DOHH2 (cell line): ENCODE measurements around the gene CXCL12.

Experiments used
- H3F3A ChIP-seq: fragments of 200-600 bp; sonication (generic), shearing (Covaris generic); 2 replicates; pipeline ENCODE4 v1.6.0; 2016; ENCODE audit warnings: antibody characterized with exemption, mild to moderate bottlenecking; ENCODE audit not compliant: control insufficient read depth, insufficient read depth
- H3K27ac ChIP-seq: fragments of 200-600 bp; sonication (generic); 2 replicates; pipeline ENCODE4 v1.5.1; 2014; ENCODE audit warnings: low read depth, mild to moderate bottlenecking, low read length, moderate library complexity
- H3K27me3 ChIP-seq: fragments of 200-600 bp; sonication (generic); 2 replicates; pipeline ENCODE4 v1.6.1; 2014; ENCODE audit warnings: mild to moderate bottlenecking, low read length, mixed read lengths; ENCODE audit not compliant: control insufficient read depth
- H3K36me3 ChIP-seq: fragments of 200-600 bp; sonication (generic); 2 replicates; pipeline ENCODE4 v1.6.1; 2014; ENCODE audit warnings: mild to moderate bottlenecking, low read length, moderate library complexity, mixed read lengths; ENCODE audit not compliant: control insufficient read depth
- H3K4me1 ChIP-seq: fragments of 200-600 bp; sonication (generic); 2 replicates; pipeline ENCODE4 v1.6.1; 2014; ENCODE audit warnings: mild to moderate bottlenecking, low read length, mixed read lengths; ENCODE audit not compliant: control insufficient read depth
- H3K4me2 ChIP-seq: fragments of 200-600 bp; sonication (generic); 2 replicates; pipeline ENCODE4 v1.6.0; 2014; ENCODE audit warnings: mild to moderate bottlenecking, low read length, moderate library complexity
- H3K4me3 ChIP-seq: fragments of 200-600 bp; sonication (generic); 2 replicates; pipeline ENCODE4 v1.5.1; 2014; ENCODE audit warnings: mild to moderate bottlenecking, low read length, mixed read lengths
- H3K79me2 ChIP-seq: fragments of 200-600 bp; sonication (generic); 2 replicates; pipeline ENCODE4 v1.6.1; 2014; ENCODE audit warnings: mild to moderate bottlenecking, low read length, mixed read lengths; ENCODE audit not compliant: control insufficient read depth
- H3K9me2 ChIP-seq: fragments of 200-600 bp; sonication (generic); replicated peaks from 2 replicates; pipeline ENCODE4 v1.6.1; 2014; ENCODE audit warnings: mild to moderate bottlenecking, low read length, mixed read lengths; ENCODE audit not compliant: control insufficient read depth
- H3K9me3 ChIP-seq: fragments of 200-600 bp; sonication (generic); 2 replicates; pipeline ENCODE4 v1.6.1; 2014; ENCODE audit warnings: antibody characterized with exemption, low read length, mixed read lengths; ENCODE audit not compliant: control insufficient read depth, insufficient read depth
- H4K20me1 ChIP-seq: fragments of 200-600 bp; sonication (generic); 2 replicates; pipeline ENCODE4 v1.6.0; 2014; ENCODE audit warnings: low read depth, mild to moderate bottlenecking, antibody characterized with exemption, low read length, moderate library complexity; ENCODE audit not compliant: control insufficient read depth, insufficient read depth
- CTCF ChIP-seq: fragments of 200-600 bp; sonication (generic); IDR thresholded peaks from one replicate; pipeline ENCODE4 v1.5.1; 2014; ENCODE audit warnings: antibody characterized with exemption, mild to moderate bottlenecking, low read depth, low read length; ENCODE audit not compliant: poor library complexity, severe bottlenecking
- EZH2phosphoT487 ChIP-seq: fragments of 200-600 bp; sonication (generic); IDR thresholded peaks from 2 replicates; pipeline ENCODE4 v1.6.1; 2017; ENCODE audit warnings: borderline replicate concordance, mild to moderate bottlenecking, antibody characterized with exemption, low read length, moderate library complexity, mixed read lengths

Gene CXCL12

GRCh38 chr10:44424298-44424697 is 39.4 kb upstream of the CXCL12 start:
- Histone ChIP-seq H3K9me3 (no peaks in the 10 kb centered on the region), H3K27ac (no peak overlapping the region), H4K20me1 (no peaks in the 10 kb centered on the region), H3F3A (no peaks in the 10 kb centered on the region), H3K79me2 (no peaks in the 10 kb centered on the region), H3K36me3 (no peaks in the 10 kb centered on the region), H3K4me2 (no peak overlapping the region), H3K9me2 (no peaks in the 10 kb centered on the region), H3K4me3 (no peak overlapping the region), H3K4me1 (no peaks in the 10 kb centered on the region), H3K27me3 (no peaks in the 10 kb centered on the region)
- TF ChIP-seq EZH2phosphoT487, result no peak
- TF ChIP-seq CTCF, result no peak

GRCh38 chr10:44422570-44423101 is 37.7 kb upstream of the CXCL12 start:
- Histone ChIP-seq H3K9me3 (no peaks in the 10 kb centered on the region), H3K27ac (no peak overlapping the region), H3K36me3 (no peaks in the 10 kb centered on the region), H3K9me2 (no peaks in the 10 kb centered on the region), H3K4me2 (no peak overlapping the region), H3K4me1 (no peaks in the 10 kb centered on the region), H3K27me3 (no peaks in the 10 kb centered on the region), H3K79me2 (no peaks in the 10 kb centered on the region), H3K4me3 (no peak overlapping the region), H3F3A (no peaks in the 10 kb centered on the region), H4K20me1 (no peaks in the 10 kb centered on the region)
- no peak for TF ChIP-seq CTCF
- TF ChIP-seq EZH2phosphoT487, result no peak

- H3K9me3 ChIP-seq, result no peaks in the 10 kb centered on the region
- H3K27ac ChIP-seq, result no peak overlapping the region
- no peaks in the 10 kb centered on the region for H3K79me2 ChIP-seq
- H3K27me3 ChIP-seq, result no peaks in the 10 kb centered on the region
- no peak overlapping the region for H3K4me2 ChIP-seq
- H3K4me3 ChIP-seq, result no peak overlapping the region
- H3K36me3 ChIP-seq, result no peaks in the 10 kb centered on the region
- no peaks in the 10 kb centered on the region for H3K4me1 ChIP-seq
- no peaks in the 10 kb centered on the region for H3F3A ChIP-seq
- H4K20me1 ChIP-seq, result no peaks in the 10 kb centered on the region
- H3K9me2 ChIP-seq, result no peaks in the 10 kb centered on the region
- TF ChIP-seq CTCF (no peak), EZH2phosphoT487 (no peak)
Measured at GRCh38 chr10:44422153-44422552, 37.3 kb upstream of the CXCL12 start.
